IMR-90 (cell line): ENCODE data around the gene MGST1. TPM values are rescaled to one million over a fixed set of nuclear protein-coding genes. Genes with fewer than 3 reads are reported as not detected.

Source experiments
- ATAC-seq: fragments of 200-7000 bp; cut with Tn5 transposase; 2 replicates; pipeline ENCODE4 v1.9.1; 2020; ENCODE audit warnings: low read depth, mild to moderate bottlenecking, moderate library complexity
- BruUV-seq: library from RNA; stranded (reverse); fragments of 400-500 nt; replicated peaks from 2 replicates; lab custom pipeline; 2021; lab: Mats Ljungman, UMichigan
- CTCF ChIA-PET: fragments of 300-600 bp; formaldehyde crosslinking; extraction: SDS; loops from one replicate; lab custom pipeline; 2021; ENCODE audit warnings: antibody characterized with exemption; lab: Yijun Ruan, JAX
- POLR2A ChIA-PET: fragments of 300-600 bp; sonication (Branson Sonifier 250); formaldehyde crosslinking; loops from one replicate; lab custom pipeline; 2022; ENCODE audit warnings: antibody characterized with exemption; ENCODE audit not compliant: unreplicated experiment; lab: Charles Lee
- DNase-seq: peaks from one replicate; pipeline ENCODE4 v3.0.0; 2013
- H2AFZ ChIP-seq: replicated peaks from 2 replicates; pipeline ENCODE3; 2013; ENCODE audit warnings: low read length, mild to moderate bottlenecking; ENCODE audit not compliant: poor library complexity
- H2AK5ac ChIP-seq: 2 replicates; pipeline ENCODE4 v1.6.1; 2013; ENCODE audit warnings: low read depth, low read length, inconsistent platforms
- H2AK9ac ChIP-seq: replicated peaks from 2 replicates; pipeline ENCODE3; 2013; ENCODE audit warnings: mild to moderate bottlenecking, low read depth, low read length, moderate library complexity; ENCODE audit not compliant: poor library complexity
- H2BK120ac ChIP-seq: 2 replicates; pipeline ENCODE4 v1.6.1; 2013; ENCODE audit warnings: low read depth, low read length, inconsistent platforms
- H2BK15ac ChIP-seq: 3 replicates; pipeline ENCODE4 v1.6.1; 2013; ENCODE audit warnings: low read depth, low read length, inconsistent platforms
- H2BK20ac ChIP-seq: 2 replicates; pipeline ENCODE4 v1.6.1; 2013; ENCODE audit warnings: low read depth, mild to moderate bottlenecking, inconsistent platforms, low read length, moderate library complexity
- H2BK5ac ChIP-seq: 2 replicates; pipeline ENCODE4 v1.6.1; 2013; ENCODE audit warnings: mild to moderate bottlenecking, low read depth, low read length, inconsistent platforms; ENCODE audit not compliant: poor library complexity, severe bottlenecking
- H3K14ac ChIP-seq: replicated peaks from 2 replicates; pipeline ENCODE4 v1.6.1; 2013; ENCODE audit warnings: low read depth, low read length, inconsistent platforms
- H3K18ac ChIP-seq: 2 replicates; pipeline ENCODE4 v1.6.1; 2013; ENCODE audit warnings: low read depth, low read length, control low read depth
- H3K23ac ChIP-seq: 2 replicates; pipeline ENCODE4 v1.6.1; 2013; ENCODE audit warnings: low read depth, low read length, inconsistent platforms
- H3K27ac ChIP-seq: 2 replicates; pipeline ENCODE4 v1.5.1; 2013; ENCODE audit warnings: mild to moderate bottlenecking, control low read depth, low read length; ENCODE audit not compliant: insufficient read depth
- H3K27me3 ChIP-seq: 2 replicates; pipeline ENCODE4 v1.6.1; 2013; ENCODE audit warnings: low read length; ENCODE audit not compliant: control insufficient read depth, insufficient read depth
- H3K36me3 ChIP-seq: 2 replicates; pipeline ENCODE4 v1.6.1; 2013; ENCODE audit warnings: low read length, mixed read lengths; ENCODE audit not compliant: control insufficient read depth, insufficient read depth
- H3K4ac ChIP-seq: 2 replicates; pipeline ENCODE4 v1.6.1; 2013; ENCODE audit warnings: low read depth, low read length, inconsistent platforms
- H3K4me1 ChIP-seq: 2 replicates; pipeline ENCODE4 v1.6.1; 2013; ENCODE audit warnings: low read length, mixed read lengths; ENCODE audit not compliant: control insufficient read depth, insufficient read depth
- H3K4me2 ChIP-seq: 2 replicates; pipeline ENCODE4 v1.6.1; 2013; ENCODE audit warnings: low read depth, mild to moderate bottlenecking, control low read depth, low read length, moderate library complexity
- H3K4me3 ChIP-seq: 2 replicates; pipeline ENCODE4 v1.5.1; 2013; ENCODE audit warnings: low read depth, mild to moderate bottlenecking, control low read depth, low read length, moderate library complexity; ENCODE audit not compliant: insufficient read depth
- H3K56ac ChIP-seq: 2 replicates; pipeline ENCODE4 v1.6.1; 2013; ENCODE audit warnings: low read length, inconsistent platforms; ENCODE audit not compliant: insufficient read depth; ENCODE audit errors: extremely low read depth
- H3K79me1 ChIP-seq, 2 experiments: 2 replicates each; pipeline ENCODE4 v1.6.1; 2013; ENCODE audit warnings: low read length in 2 of 2, inconsistent platforms in 1 of 2, low read depth in 1 of 2
- H3K9ac ChIP-seq: 2 replicates; pipeline ENCODE4 v1.6.1; 2013; ENCODE audit warnings: low read depth, low read length, control low read depth
- H3K9me1 ChIP-seq: 2 replicates; pipeline ENCODE4 v1.6.1; 2013; ENCODE audit warnings: low read length, inconsistent platforms; ENCODE audit not compliant: insufficient read depth
- H3K9me3 ChIP-seq: 2 replicates; pipeline ENCODE4 v1.6.1; 2013; ENCODE audit warnings: low read length; ENCODE audit not compliant: control insufficient read depth, insufficient read depth
- H4K20me1 ChIP-seq: 2 replicates; pipeline ENCODE4 v1.6.1; 2013; ENCODE audit warnings: low read length, inconsistent platforms; ENCODE audit not compliant: insufficient read depth
- H4K5ac ChIP-seq: 2 replicates; pipeline ENCODE4 v1.6.1; 2013; ENCODE audit warnings: mild to moderate bottlenecking, low read depth, low read length, control low read depth
- H4K8ac ChIP-seq, 2 experiments: 2 replicates each; pipeline ENCODE4 v1.6.1; 2013; ENCODE audit warnings: low read depth in 2 of 2, low read length in 2 of 2, control low read depth in 1 of 2, inconsistent platforms in 1 of 2
- H4K91ac ChIP-seq: 2 replicates; pipeline ENCODE4 v1.6.1; 2013; ENCODE audit warnings: low read depth, low read length, inconsistent platforms; ENCODE audit not compliant: insufficient read depth
- CEBPB ChIP-seq: IDR thresholded peaks from 2 replicates; pipeline ENCODE4 v1.6.1; 2012; ENCODE audit warnings: low read depth, low read length, improper control_type of control experiment
- CHD1 ChIP-seq: IDR thresholded peaks from 2 replicates; pipeline ENCODE4 v1.6.1; 2012; ENCODE audit warnings: low read depth, low read length, improper control_type of control experiment
- MAFK ChIP-seq: IDR thresholded peaks from 2 replicates; pipeline ENCODE4 v1.6.1; 2012; ENCODE audit warnings: low read depth, low read length, improper control_type of control experiment
- MAZ ChIP-seq: IDR thresholded peaks from 2 replicates; pipeline ENCODE4 v1.6.1; 2012; ENCODE audit warnings: low read depth, mild to moderate bottlenecking, low read length, improper control_type of control experiment, moderate library complexity, borderline replicate concordance
- MXI1 ChIP-seq: IDR thresholded peaks from 2 replicates; pipeline ENCODE4 v1.6.1; 2012; ENCODE audit warnings: low read depth, mild to moderate bottlenecking, low read length, moderate library complexity, borderline replicate concordance
- NFE2L2 ChIP-seq: fragments of 150-350 bp; IDR thresholded peaks from 2 replicates; pipeline ENCODE4 v1.6.1; 2016; ENCODE audit warnings: low read depth, mild to moderate bottlenecking, low read length
- POLR2A ChIP-seq: IDR thresholded peaks from 2 replicates; pipeline ENCODE4 v1.6.1; 2012; ENCODE audit warnings: mild to moderate bottlenecking, low read depth, low read length
- RCOR1 ChIP-seq: IDR thresholded peaks from 2 replicates; pipeline ENCODE4 v1.6.1; 2012; ENCODE audit warnings: mild to moderate bottlenecking, low read length, improper control_type of control experiment; ENCODE audit not compliant: insufficient replicate concordance
- RFX5 ChIP-seq: IDR thresholded peaks from 2 replicates; pipeline ENCODE4 v1.8.0; 2012; ENCODE audit warnings: low read depth, mild to moderate bottlenecking, low read length, moderate library complexity
- SMC3 ChIP-seq: fragments of 150-350 bp; IDR thresholded peaks from 2 replicates; pipeline ENCODE4 v1.6.1; 2016; ENCODE audit warnings: low read depth, mild to moderate bottlenecking, antibody characterized with exemption, low read length, moderate library complexity
- WGBS, 2 experiments: methylation state at CpG; one replicate each; pipeline versions ENCODE4 v1.1.5 to v1.1.7; 2013; ENCODE audit warnings: missing lambda C conversion rate in 2 of 2; ENCODE audit not compliant: insufficient read length in 1 of 2; ENCODE audit errors: extremely low coverage in 2 of 2; 5-methylcytosine and 5-hydroxymethylcytosine counted together
- dilution Hi-C: fragments of 300-500 bp; cut with HindIII; formaldehyde crosslinking; loops from one replicate; pipeline ENCODE4 v1.14.3; 2018; ENCODE audit warnings: low sequenced_read_pairs; ENCODE audit not compliant: unreplicated experiment
- in situ Hi-C: fragments of 300-500 bp; cut with MboI; formaldehyde crosslinking; loops from 3 replicates; pipeline ENCODE4 v1.14.3; 2019; ENCODE audit warnings: low sequenced_read_pairs, inconsistent platforms, mixed read lengths
- intact Hi-C: fragments of 100-400 bp; cut with micrococcal nuclease; formaldehyde crosslinking; loops from 2 replicates; pipeline ENCODE4 v1.10.0; 2022
- polyA plus RNA-seq, 3 experiments: library from polyadenylated mRNA; depleted of rRNA; stranded (reverse); fragments of >200 nt; gene quantifications; 2 replicates each; pipeline ENCODE4 v1.2.3, GENCODE V29; 2012; ENCODE audit warnings: low replicate concordance in 1 of 3
- total RNA-seq: library from RNA; depleted of rRNA; stranded (reverse); fragments of >200 nt; gene quantifications from 2 replicates; pipeline ENCODE4 v1.2.3, GENCODE V29; 2012
- TF ChIP-seq, protein P1 (sequence below): fragments of 150-350 bp; IDR thresholded peaks from 2 replicates; pipeline ENCODE4 v1.6.1; 2016; ENCODE audit warnings: low read depth, mild to moderate bottlenecking, low read length, moderate library complexity, borderline replicate concordance
- TF ChIP-seq, protein P2 (sequence below): fragments of 150-350 bp; IDR thresholded peaks from 2 replicates; pipeline ENCODE4 v1.6.1; 2017; ENCODE audit warnings: mild to moderate bottlenecking, antibody characterized with exemption, low read length, low read depth
- TF ChIP-seq, protein P3 (sequence below): conservative IDR thresholded peaks from 2 replicates; pipeline ENCODE4 v1.5.1; 2012; ENCODE audit warnings: mild to moderate bottlenecking, low read depth, low read length, improper control_type of control experiment

MGST1 gene
- total and polyA plus RNA-seq, 2 of the 4 experiments (the other 2 are of a cell fraction): 105 to 280 TPM

DNA sequence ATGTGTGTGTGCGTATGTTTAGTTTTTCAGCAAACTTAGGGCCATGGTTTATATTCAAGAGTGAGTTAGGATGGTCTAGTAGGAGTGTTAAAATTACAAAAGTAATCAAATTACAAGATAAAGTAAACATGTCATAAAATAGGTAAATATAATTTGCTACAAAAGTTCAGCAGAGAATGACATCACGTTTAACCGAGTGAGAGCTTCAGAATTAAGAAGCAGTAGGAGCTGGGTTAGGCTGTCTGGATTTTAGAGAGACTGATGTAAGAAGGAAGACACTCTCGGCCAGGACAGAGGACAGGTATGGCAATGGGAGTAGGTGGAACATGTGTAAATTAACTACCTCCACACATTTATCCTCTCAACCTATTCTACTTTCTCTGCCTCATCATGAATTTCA is 11.6 kb upstream of the MGST1 start:
- Histone ChIP-seq H2AK9ac (no peak overlapping the region), H2BK20ac (no peak overlapping the region), H2AFZ (no peak overlapping the region), H2AK5ac (no peak overlapping the region), H3K9me3 (0 out of 2 replicates have a peak, but pooled peaks cover 2% of the 10 kb centered on the region), H2BK5ac (no peak overlapping the region), H3K9ac (no peak overlapping the region), H3K14ac (no peak overlapping the region), H3K27me3 (no peaks in the 10 kb centered on the region), H3K56ac (no peak overlapping the region), H3K9me1 (no peaks in the 10 kb centered on the region), H3K4me3 (no peak overlapping the region), H3K23ac (no peak overlapping the region), H3K4ac (no peak overlapping the region), H3K36me3 (no peaks in the 10 kb centered on the region), H2BK120ac (no peak overlapping the region), H4K8ac (no peak overlapping the region), H4K20me1 (no peaks in the 10 kb centered on the region), H4K5ac (no peak overlapping the region), H3K18ac (no peak overlapping the region), H4K91ac (no peak overlapping the region), H3K79me1 (no peaks in the 10 kb centered on the region), H2BK15ac (no peak overlapping the region), H3K27ac (no peak overlapping the region), H3K4me2 (no peak overlapping the region), H3K4me1 (no peaks in the 10 kb centered on the region)
- BruUV-seq: no TSS peak
- DNase-seq (no peak), ATAC-seq (no peak)
- ChIA-PET CTCF (no interaction called here), POLR2A (no interaction called here)
- in situ Hi-C loops: no loop called here
- WGBS, 2 experiments: no CpG with 5 or more reads among the region's 4 CpGs
- intact Hi-C loops: no loop called here
- TF ChIP-seq MXI1 (no peak), CHD1 (no peak), CEBPB (no peak), SMC3 (no peak), MAZ (no peak), RFX5 (no peak), POLR2A (no peak), RCOR1 (no peak), MAFK (no peak), NFE2L2 (no peak)
- TF ChIP-seq, protein P1, sequence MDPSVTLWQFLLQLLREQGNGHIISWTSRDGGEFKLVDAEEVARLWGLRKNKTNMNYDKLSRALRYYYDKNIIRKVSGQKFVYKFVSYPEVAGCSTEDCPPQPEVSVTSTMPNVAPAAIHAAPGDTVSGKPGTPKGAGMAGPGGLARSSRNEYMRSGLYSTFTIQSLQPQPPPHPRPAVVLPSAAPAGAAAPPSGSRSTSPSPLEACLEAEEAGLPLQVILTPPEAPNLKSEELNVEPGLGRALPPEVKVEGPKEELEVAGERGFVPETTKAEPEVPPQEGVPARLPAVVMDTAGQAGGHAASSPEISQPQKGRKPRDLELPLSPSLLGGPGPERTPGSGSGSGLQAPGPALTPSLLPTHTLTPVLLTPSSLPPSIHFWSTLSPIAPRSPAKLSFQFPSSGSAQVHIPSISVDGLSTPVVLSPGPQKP: no peak
- TF ChIP-seq, protein P2, sequence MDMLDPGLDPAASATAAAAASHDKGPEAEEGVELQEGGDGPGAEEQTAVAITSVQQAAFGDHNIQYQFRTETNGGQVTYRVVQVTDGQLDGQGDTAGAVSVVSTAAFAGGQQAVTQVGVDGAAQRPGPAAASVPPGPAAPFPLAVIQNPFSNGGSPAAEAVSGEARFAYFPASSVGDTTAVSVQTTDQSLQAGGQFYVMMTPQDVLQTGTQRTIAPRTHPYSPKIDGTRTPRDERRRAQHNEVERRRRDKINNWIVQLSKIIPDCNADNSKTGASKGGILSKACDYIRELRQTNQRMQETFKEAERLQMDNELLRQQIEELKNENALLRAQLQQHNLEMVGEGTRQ: no peak
- TF ChIP-seq, protein P3, sequence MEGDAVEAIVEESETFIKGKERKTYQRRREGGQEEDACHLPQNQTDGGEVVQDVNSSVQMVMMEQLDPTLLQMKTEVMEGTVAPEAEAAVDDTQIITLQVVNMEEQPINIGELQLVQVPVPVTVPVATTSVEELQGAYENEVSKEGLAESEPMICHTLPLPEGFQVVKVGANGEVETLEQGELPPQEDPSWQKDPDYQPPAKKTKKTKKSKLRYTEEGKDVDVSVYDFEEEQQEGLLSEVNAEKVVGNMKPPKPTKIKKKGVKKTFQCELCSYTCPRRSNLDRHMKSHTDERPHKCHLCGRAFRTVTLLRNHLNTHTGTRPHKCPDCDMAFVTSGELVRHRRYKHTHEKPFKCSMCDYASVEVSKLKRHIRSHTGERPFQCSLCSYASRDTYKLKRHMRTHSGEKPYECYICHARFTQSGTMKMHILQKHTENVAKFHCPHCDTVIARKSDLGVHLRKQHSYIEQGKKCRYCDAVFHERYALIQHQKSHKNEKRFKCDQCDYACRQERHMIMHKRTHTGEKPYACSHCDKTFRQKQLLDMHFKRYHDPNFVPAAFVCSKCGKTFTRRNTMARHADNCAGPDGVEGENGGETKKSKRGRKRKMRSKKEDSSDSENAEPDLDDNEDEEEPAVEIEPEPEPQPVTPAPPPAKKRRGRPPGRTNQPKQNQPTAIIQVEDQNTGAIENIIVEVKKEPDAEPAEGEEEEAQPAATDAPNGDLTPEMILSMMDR: no peak
- dilution Hi-C loops: no loop called here
